Cardiac fibroblast (primary cell): ENCODE data around the gene SLC31A1.

Source experiments
- DNase-seq, 2 donors: peaks; one replicate each; pipeline versions ENCODE4 v3.0.0 to v3.0.0-alpha.2; 2010; ENCODE audit warnings: low read depth in 2 of 2
- H3K4me3 ChIP-seq, 2 donors: replicated peaks in 1 of 2; 1 replicate in 1 of 2; 2 replicates in 1 of 2; pipeline ENCODE4 v1.5.1; 2011; ENCODE audit warnings: low read depth in 2 of 2, low read length in 2 of 2, mild to moderate bottlenecking in 2 of 2, moderate library complexity in 1 of 2
- TF ChIP-seq, protein P1 (sequence below): IDR thresholded peaks from one replicate; pipeline ENCODE4 v1.5.1; 2011; ENCODE audit warnings: low read depth, mild to moderate bottlenecking, low read length, inconsistent platforms

Gene SLC31A1

DNA sequence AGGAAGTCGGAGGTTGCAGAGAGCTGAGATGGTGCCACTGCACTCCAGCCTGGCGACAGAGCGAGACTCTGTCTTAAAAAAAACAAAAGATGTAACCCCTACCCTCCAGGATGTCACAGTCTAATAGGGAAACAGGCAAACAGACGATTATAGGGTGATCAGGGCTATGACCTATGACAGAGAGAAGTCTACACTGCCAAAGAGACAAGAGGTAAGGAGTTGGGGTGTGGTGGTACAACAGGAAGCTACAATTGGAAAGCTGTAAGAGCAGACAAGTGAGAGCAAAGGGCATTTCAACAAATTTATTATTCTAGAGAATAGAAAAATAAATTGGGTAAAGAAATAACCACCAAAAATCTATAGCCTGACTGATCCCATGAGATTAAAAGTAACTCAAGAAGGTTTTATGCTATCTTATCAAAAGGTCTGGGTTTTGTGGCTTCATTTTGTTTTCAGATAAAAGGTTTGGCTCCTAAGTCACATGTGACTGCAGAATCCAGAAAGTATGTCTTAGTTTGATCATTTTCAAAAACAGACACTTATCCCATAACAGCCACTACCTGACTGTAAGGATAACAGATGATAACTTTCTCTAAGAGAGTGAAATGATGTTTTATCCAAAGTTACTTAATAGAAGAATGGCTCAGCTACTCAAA lies 46.7 kb downstream of the SLC31A1 start:
- DNase-seq: no peak
- no peak overlapping the region for H3K4me3 ChIP-seq
- TF ChIP-seq, protein P1, sequence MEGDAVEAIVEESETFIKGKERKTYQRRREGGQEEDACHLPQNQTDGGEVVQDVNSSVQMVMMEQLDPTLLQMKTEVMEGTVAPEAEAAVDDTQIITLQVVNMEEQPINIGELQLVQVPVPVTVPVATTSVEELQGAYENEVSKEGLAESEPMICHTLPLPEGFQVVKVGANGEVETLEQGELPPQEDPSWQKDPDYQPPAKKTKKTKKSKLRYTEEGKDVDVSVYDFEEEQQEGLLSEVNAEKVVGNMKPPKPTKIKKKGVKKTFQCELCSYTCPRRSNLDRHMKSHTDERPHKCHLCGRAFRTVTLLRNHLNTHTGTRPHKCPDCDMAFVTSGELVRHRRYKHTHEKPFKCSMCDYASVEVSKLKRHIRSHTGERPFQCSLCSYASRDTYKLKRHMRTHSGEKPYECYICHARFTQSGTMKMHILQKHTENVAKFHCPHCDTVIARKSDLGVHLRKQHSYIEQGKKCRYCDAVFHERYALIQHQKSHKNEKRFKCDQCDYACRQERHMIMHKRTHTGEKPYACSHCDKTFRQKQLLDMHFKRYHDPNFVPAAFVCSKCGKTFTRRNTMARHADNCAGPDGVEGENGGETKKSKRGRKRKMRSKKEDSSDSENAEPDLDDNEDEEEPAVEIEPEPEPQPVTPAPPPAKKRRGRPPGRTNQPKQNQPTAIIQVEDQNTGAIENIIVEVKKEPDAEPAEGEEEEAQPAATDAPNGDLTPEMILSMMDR: no peak

- no peak for DNase-seq
- no peak overlapping the region for H3K4me3 ChIP-seq
- TF ChIP-seq, protein P1: no peak
Observed at GRCh38 chr9:113269355-113269754, 48.0 kb downstream of the SLC31A1 start.

- TF ChIP-seq, protein P1: no peak
- H3K4me3 ChIP-seq: no peak overlapping the region
- no peak for DNase-seq
Observed at GRCh38 chr9:113269871-113270270, 48.5 kb downstream of the SLC31A1 start.

DNA sequence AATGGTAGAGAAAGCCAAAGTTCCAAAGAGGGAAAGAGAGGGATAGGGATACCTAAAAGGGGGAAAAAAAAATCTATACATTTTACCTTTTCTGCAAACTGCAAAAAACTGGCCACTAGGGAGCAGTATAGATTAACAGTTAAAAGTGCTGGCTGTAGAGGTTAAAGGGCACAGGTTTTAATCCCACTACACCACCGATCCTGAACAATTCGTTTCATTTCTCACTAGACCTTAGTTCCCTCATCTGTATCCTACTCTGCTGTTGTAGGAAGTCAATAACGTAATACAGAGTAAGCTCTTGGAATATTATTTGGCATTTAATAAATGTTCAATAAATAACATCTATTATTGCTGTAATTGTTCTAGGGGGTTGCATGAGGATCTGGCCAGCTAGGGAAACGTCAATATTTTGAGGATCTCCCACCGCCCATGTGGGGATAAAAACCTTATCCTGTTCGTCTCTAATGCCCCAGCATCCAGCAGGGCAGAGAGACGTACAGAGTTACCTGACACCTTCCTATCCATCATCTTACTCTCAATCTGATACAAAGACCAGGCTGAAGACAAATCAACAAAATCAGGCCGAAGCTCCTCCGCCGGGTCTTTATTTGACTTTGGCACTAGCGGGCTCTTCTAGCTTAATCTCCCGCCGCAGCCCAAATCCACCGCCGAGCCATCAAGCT lies 53.3 kb downstream of the SLC31A1 start:
- H3K4me3 ChIP-seq: peak overlapping the region; percentile 95 to 97
- TF ChIP-seq, protein P1: peak; percentile 59
- peak; percentile 71 to 73 for DNase-seq

DNA sequence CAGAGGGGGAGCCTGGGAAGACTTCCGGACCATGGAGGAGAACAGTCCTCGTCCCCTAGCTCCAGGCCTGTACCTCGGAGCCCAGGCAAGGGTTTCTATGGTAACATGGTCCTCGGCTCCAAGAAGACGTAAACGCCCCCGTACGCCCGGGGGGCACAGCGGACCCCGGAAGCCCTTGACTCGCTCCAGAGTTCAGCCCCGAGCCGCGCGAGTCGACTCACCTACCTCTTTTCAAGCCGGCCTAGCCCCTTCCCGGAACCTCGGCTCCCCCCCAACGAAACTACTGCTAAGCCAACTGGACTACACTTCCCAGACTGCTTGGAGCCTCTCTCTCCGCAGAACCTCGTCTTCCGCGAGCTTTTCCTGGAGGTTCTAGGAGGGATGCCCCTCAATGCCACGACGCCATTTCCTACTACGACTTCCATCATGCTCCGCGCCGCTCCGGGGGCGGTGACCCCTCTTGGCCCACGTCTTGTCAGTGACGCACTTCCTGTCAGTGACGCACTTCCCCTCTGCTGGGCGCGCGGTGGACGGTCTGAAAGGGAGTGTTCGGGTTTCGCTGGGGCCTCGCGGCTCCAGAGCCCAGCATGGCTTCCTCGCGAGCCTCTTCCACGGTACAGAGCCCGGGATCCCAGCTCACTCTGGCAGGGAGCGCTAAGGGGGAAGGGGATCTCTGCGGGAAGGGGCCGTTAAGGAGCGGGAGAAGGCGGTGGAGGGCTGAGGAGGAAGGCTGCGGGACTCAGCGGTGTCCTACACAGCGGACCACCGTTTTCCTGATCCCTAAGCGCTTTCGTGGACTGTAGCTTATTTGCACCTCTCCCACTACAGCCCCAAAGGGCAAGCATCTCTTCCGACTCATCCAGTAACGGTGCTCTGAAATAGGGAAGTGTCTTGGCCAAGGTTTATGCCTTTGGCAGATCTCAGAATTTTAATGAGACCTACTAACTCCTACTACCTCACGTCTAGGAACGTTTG lies 54.1 kb downstream of the SLC31A1 start, which contains the start of the genes CDC26 and PRPF4:
Gene CDC26, minus strand, starts transcription at position 416 of the 975 bp plus-strand sequence. CDS start 3,065 bp downstream, outside the sequence.
Gene PRPF4, plus strand, starts transcription at position 502 of the 975 bp plus-strand sequence. Its CDS starts 86 bp downstream, at position 588.
- TF ChIP-seq, protein P1: no peak
- DNase-seq: peak; percentile 99
- peak within 1 kb of the TSS; percentile 95 to 97 for H3K4me3 ChIP-seq

DNA sequence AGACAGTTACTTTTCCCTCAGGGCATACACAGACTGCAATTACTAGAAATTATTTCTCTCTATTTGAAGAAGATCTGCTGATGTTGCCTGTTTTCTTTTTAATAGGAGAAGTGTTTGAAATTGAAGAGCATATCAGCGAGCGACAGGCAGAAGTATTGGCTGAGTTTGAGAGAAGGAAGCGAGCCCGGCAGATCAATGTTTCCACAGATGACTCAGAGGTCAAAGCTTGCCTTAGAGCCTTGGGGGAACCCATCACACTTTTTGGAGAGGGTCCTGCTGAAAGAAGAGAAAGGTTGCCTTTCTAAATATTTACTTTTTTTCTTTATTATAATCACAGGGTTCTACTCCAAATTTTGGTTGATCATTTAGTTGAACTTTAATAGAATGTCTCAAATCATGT lies 57.5 kb downstream of the SLC31A1 start:
- no peak overlapping the region for H3K4me3 ChIP-seq
- TF ChIP-seq, protein P1: no peak
- DNase-seq: no peak
